A549 (cell line): ENCODE data around the gene NOPCHAP1.

Experiments
- BHLHE40 ChIP-seq: IDR thresholded peaks from 2 replicates; pipeline ENCODE4 v1.6.1; 2012; ENCODE audit warnings: low read depth, low read length, inconsistent platforms
- CBX8 ChIP-seq: fragments of 200-600 bp; sonication (generic); IDR thresholded peaks from 2 replicates; pipeline ENCODE4 v1.6.1; 2016
- CEBPB ChIP-seq, 2 experiments: fragments of >200 bp in 1 of 2; sonication (Bioruptor Twin) in 1 of 2; formaldehyde crosslinking in 1 of 2; IDR thresholded peaks; 2 replicates each; pipeline ENCODE4 v1.6.1; 2012 to 2016
- CHD4 ChIP-seq: fragments of 200-600 bp; sonication (generic); IDR thresholded peaks from 2 replicates; pipeline ENCODE4 v1.6.1; 2016; ENCODE audit warnings: antibody characterized with exemption, mild to moderate bottlenecking, borderline replicate concordance
- EP300 ChIP-seq, 2 experiments: fragments of >200 bp; sonication (Bioruptor Twin); formaldehyde crosslinking; IDR thresholded peaks; 2 replicates in 1 of 2; 3 replicates in 1 of 2; pipeline ENCODE4 v1.6.1; 2016 to 2017
- ESRRA ChIP-seq: fragments of 150-350 bp; IDR thresholded peaks from 2 replicates; pipeline ENCODE4 v1.6.1; 2014; ENCODE audit warnings: mild to moderate bottlenecking, low read length, borderline replicate concordance
- JUN ChIP-seq, 2 experiments: fragments of >200 bp; sonication (Bioruptor Twin); formaldehyde crosslinking; IDR thresholded peaks; 2 replicates in 1 of 2; 3 replicates in 1 of 2; pipeline ENCODE4 v1.6.1; 2016 to 2017
- KDM5A ChIP-seq: fragments of 200-600 bp; sonication (generic); IDR thresholded peaks from 2 replicates; pipeline ENCODE4 v1.6.1; 2016; ENCODE audit warnings: antibody characterized with exemption, mild to moderate bottlenecking
- MAZ ChIP-seq: fragments of 150-350 bp; IDR thresholded peaks from 2 replicates; pipeline ENCODE4 v1.6.1; 2014; ENCODE audit warnings: antibody characterized with exemption, low read depth, low read length, borderline replicate concordance
- POLR2A ChIP-seq: IDR thresholded peaks from 2 replicates; pipeline ENCODE4 v1.6.1; 2012; ENCODE audit warnings: mild to moderate bottlenecking, low read length
- RAD21 ChIP-seq, 2 experiments: fragments of >200 bp in 1 of 2; sonication (Bioruptor Twin) in 1 of 2; formaldehyde crosslinking in 1 of 2; IDR thresholded peaks in 1 of 2; conservative IDR thresholded peaks in 1 of 2; 2 replicates in 1 of 2; 3 replicates in 1 of 2; pipeline ENCODE4 v1.6.1; 2012 to 2018; ENCODE audit warnings: inconsistent platforms in 1 of 2
- TF ChIP-seq, protein P1 (sequence below): fragments of >200 bp; sonication (Bioruptor Twin); formaldehyde crosslinking; IDR thresholded peaks from 3 replicates; pipeline ENCODE4 v1.5.1; 2016
- TF ChIP-seq, protein P2 (sequence below): fragments of 450-650 bp; IDR thresholded peaks from 2 replicates; pipeline ENCODE4 v1.6.1; 2014; ENCODE audit warnings: antibody characterized with exemption
- TF ChIP-seq, protein P3 (sequence below): IDR thresholded peaks from 2 replicates; pipeline ENCODE4 v1.6.1; 2012; ENCODE audit warnings: low read depth, borderline replicate concordance

DNA sequence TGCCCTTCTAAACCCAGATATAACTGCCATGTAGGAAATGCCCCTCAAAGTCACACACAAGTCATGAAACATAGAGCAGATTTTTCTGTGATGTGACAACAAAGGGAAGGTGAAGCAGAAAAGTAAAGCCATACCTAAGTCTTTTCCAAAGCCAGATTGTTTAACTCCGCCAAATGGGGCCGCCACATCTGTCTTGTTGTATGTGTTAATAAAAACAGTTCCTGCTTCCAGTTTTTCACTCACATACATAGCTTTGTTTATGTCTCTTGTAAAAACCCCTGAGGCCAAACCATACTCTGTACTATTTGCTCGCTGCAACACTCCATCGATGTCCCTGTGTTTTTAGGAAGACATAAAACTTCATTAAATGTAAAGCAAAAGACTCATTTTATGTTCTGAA, 40.3 kb downstream of the NOPCHAP1 start:
- TF ChIP-seq, protein P1, sequence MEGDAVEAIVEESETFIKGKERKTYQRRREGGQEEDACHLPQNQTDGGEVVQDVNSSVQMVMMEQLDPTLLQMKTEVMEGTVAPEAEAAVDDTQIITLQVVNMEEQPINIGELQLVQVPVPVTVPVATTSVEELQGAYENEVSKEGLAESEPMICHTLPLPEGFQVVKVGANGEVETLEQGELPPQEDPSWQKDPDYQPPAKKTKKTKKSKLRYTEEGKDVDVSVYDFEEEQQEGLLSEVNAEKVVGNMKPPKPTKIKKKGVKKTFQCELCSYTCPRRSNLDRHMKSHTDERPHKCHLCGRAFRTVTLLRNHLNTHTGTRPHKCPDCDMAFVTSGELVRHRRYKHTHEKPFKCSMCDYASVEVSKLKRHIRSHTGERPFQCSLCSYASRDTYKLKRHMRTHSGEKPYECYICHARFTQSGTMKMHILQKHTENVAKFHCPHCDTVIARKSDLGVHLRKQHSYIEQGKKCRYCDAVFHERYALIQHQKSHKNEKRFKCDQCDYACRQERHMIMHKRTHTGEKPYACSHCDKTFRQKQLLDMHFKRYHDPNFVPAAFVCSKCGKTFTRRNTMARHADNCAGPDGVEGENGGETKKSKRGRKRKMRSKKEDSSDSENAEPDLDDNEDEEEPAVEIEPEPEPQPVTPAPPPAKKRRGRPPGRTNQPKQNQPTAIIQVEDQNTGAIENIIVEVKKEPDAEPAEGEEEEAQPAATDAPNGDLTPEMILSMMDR, result no peak
- no peak for TF ChIP-seq ESRRA
- no peak for TF ChIP-seq CEBPB (IDR thresholded peaks at IDR 0.05)
- no peak for TF ChIP-seq RAD21 (conservative IDR thresholded peaks at IDR 0.05 in 1 of 2, IDR thresholded peaks at IDR 0.05 in 1 of 2)
- TF ChIP-seq BHLHE40, result no peak
- no peak for TF ChIP-seq MAZ
- no peak for TF ChIP-seq JUN (IDR thresholded peaks at IDR 0.05)
- no peak for TF ChIP-seq POLR2A
- TF ChIP-seq CHD4, result no peak
- TF ChIP-seq CBX8, result no peak
- TF ChIP-seq, protein P2, sequence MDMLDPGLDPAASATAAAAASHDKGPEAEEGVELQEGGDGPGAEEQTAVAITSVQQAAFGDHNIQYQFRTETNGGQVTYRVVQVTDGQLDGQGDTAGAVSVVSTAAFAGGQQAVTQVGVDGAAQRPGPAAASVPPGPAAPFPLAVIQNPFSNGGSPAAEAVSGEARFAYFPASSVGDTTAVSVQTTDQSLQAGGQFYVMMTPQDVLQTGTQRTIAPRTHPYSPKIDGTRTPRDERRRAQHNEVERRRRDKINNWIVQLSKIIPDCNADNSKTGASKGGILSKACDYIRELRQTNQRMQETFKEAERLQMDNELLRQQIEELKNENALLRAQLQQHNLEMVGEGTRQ, result no peak
- no peak for TF ChIP-seq EP300 (IDR thresholded peaks at IDR 0.05)
- TF ChIP-seq KDM5A, result no peak
- TF ChIP-seq, protein P3, sequence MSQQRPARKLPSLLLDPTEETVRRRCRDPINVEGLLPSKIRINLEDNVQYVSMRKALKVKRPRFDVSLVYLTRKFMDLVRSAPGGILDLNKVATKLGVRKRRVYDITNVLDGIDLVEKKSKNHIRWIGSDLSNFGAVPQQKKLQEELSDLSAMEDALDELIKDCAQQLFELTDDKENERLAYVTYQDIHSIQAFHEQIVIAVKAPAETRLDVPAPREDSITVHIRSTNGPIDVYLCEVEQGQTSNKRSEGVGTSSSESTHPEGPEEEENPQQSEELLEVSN, result no peak
